CD14-positive monocyte (primary cell): ENCODE measurements around the gene MT1G. TPM values are rescaled to one million over a fixed set of nuclear protein-coding genes. Genes with fewer than 3 reads are reported as not detected.
A peak's percentile ranks its signal among the peaks of the same experiment; 100 is the strongest.
"Not testable (repeated sequence)": the region's sequence is repeated elsewhere in the genome, so short reads cannot be mapped to it uniquely, and the experiment has no call there.

Experiments
- DNase-seq, 3 donors: peaks; one replicate each; pipeline ENCODE4 v3.0.0-alpha.2; 2011 to 2022
- H2AFZ ChIP-seq: 2 replicates; pipeline ENCODE4 v1.6.0; 2012; ENCODE audit warnings: mild to moderate bottlenecking, low read depth, low read length, inconsistent platforms; ENCODE audit not compliant: insufficient read depth, poor library complexity, severe bottlenecking
- H3K27ac ChIP-seq, 2 donors: 1 replicate in 1 of 2; 2 replicates in 1 of 2; pipeline ENCODE4 v1.5.1; 2012 to 2013; ENCODE audit warnings: low read length in 2 of 2, control low read depth in 1 of 2, inconsistent platforms in 1 of 2, low read depth in 1 of 2, mild to moderate bottlenecking in 1 of 2
- H3K27me3 ChIP-seq, 2 donors: one replicate each; pipeline versions ENCODE4 v1.6.0 to v1.6.1; 2011 to 2013; ENCODE audit warnings: low read length in 2 of 2; ENCODE audit not compliant: control insufficient read depth in 2 of 2, insufficient read depth in 2 of 2
- H3K36me3 ChIP-seq, 2 donors: replicated peaks in 1 of 2; 1 replicate in 1 of 2; 2 replicates in 1 of 2; pipeline versions ENCODE4 v1.5.1 to v1.6.1; 2012 to 2013; ENCODE audit warnings: low read length in 2 of 2, control low read depth in 1 of 2, inconsistent platforms in 1 of 2, mild to moderate bottlenecking in 1 of 2; ENCODE audit not compliant: insufficient read depth in 2 of 2, control insufficient read depth in 1 of 2
- H3K4me1 ChIP-seq, 2 donors: 1 replicate in 1 of 2; 2 replicates in 1 of 2; pipeline versions ENCODE4 v1.5.1 to v1.6.1; 2012 to 2013; ENCODE audit warnings: low read length in 2 of 2, control low read depth in 1 of 2, inconsistent platforms in 1 of 2, mild to moderate bottlenecking in 1 of 2, moderate library complexity in 1 of 2; ENCODE audit not compliant: insufficient read depth in 2 of 2, control insufficient read depth in 1 of 2
- H3K4me2 ChIP-seq: replicated peaks from 2 replicates; pipeline ENCODE3; 2012; ENCODE audit warnings: low read length, moderate library complexity, mild to moderate bottlenecking; ENCODE audit not compliant: poor library complexity, severe bottlenecking; ENCODE audit errors: extremely low read depth
- H3K4me3 ChIP-seq, 3 experiments: fragments of 200-600 bp in 1 of 3; sonication (generic) in 1 of 3; replicated peaks in 1 of 3; 1 replicate in 2 of 3; 2 replicates in 1 of 3; pipeline ENCODE4 v1.5.1; 2011 to 2013; ENCODE audit warnings: low read length in 3 of 3, mild to moderate bottlenecking in 3 of 3, control low read depth in 2 of 3, low read depth in 2 of 3, inconsistent platforms in 1 of 3, moderate library complexity in 1 of 3
- H3K79me2 ChIP-seq: 2 replicates; pipeline ENCODE4 v1.6.0; 2012; ENCODE audit warnings: mild to moderate bottlenecking, control low read depth, inconsistent platforms, low read length, moderate library complexity; ENCODE audit not compliant: insufficient read depth
- H3K9ac ChIP-seq: 2 replicates; pipeline ENCODE4 v1.6.0; 2017; ENCODE audit warnings: low read length, mild to moderate bottlenecking; ENCODE audit not compliant: insufficient read depth, poor library complexity, severe bottlenecking
- H3K9me3 ChIP-seq, 2 donors: replicated peaks in 1 of 2; 1 replicate in 1 of 2; 2 replicates in 1 of 2; pipeline versions ENCODE4 v1.5.1 to v1.6.1; 2012 to 2013; ENCODE audit warnings: low read length in 2 of 2, control low read depth in 1 of 2; ENCODE audit not compliant: control insufficient read depth in 1 of 2, insufficient read depth in 1 of 2
- H4K20me1 ChIP-seq: 2 replicates; pipeline ENCODE4 v1.6.0; 2012; ENCODE audit warnings: mild to moderate bottlenecking, low read length, control low read depth, moderate library complexity; ENCODE audit not compliant: insufficient read depth
- H3K27ac Mint-ChIP-seq, 7 donors: one replicate each; pipeline ENCODE4 v1.8.0; 2020; ENCODE audit warnings: mild to moderate bottlenecking in 7 of 7, mixed read lengths in 7 of 7, moderate library complexity in 6 of 7, inconsistent platforms in 2 of 7
- H3K27me3 Mint-ChIP-seq, 3 donors: one replicate each; pipeline ENCODE4 v1.8.0; 2021 to 2022; ENCODE audit warnings: low read depth in 3 of 3, mild to moderate bottlenecking in 3 of 3, mixed read lengths in 3 of 3, moderate library complexity in 3 of 3, inconsistent platforms in 1 of 3
- H3K36me3 Mint-ChIP-seq, 2 donors: one replicate each; pipeline ENCODE4 v1.8.0; 2020; ENCODE audit warnings: mixed read lengths in 2 of 2, inconsistent platforms in 1 of 2, mild to moderate bottlenecking in 1 of 2
- H3K4me1 Mint-ChIP-seq: one replicate; pipeline ENCODE4 v1.8.0; 2020; ENCODE audit warnings: mild to moderate bottlenecking, mixed read lengths
- H3K4me3 Mint-ChIP-seq, 2 donors: one replicate each; pipeline ENCODE4 v1.8.0; 2020; ENCODE audit warnings: mild to moderate bottlenecking in 2 of 2, mixed read lengths in 2 of 2, moderate library complexity in 1 of 2
- H3K9me3 Mint-ChIP-seq, 7 donors: one replicate each; pipeline ENCODE4 v1.8.0; 2020 to 2022; ENCODE audit warnings: mixed read lengths in 7 of 7, mild to moderate bottlenecking in 6 of 7, moderate library complexity in 6 of 7, inconsistent platforms in 2 of 7
- WGBS: methylation state at CpG from one replicate; pipeline ENCODE4 v1.1.5; 2013; ENCODE audit warnings: missing lambda C conversion rate; ENCODE audit not compliant: insufficient coverage; 5-methylcytosine and 5-hydroxymethylcytosine counted together
- intact Hi-C, 2 donors: fragments of 100-400 bp; cut with micrococcal nuclease; formaldehyde crosslinking; loops; one replicate each; pipeline versions ENCODE4 v1.15.0 to v1.15.1; 2023
- polyA plus RNA-seq, 3 donors: library from polyadenylated mRNA; depleted of rRNA in 1 of 3; unstranded in 2 of 3; stranded (reverse) in 1 of 3; fragments of 300-500 nt in 2 of 3; fragments of >200 nt in 1 of 3; fragmentation: Illumina TruSeq in 2 of 3; gene quantifications; 1 replicate in 2 of 3; 2 replicates in 1 of 3; pipeline ENCODE4 v1.2.3, GENCODE V29; 2012 to 2021
- TF ChIP-seq, protein P1 (sequence below): fragments of 200-600 bp; IDR thresholded peaks from one replicate; pipeline ENCODE4 v1.8.0; 2022; ENCODE audit warnings: antibody characterized with exemption, mild to moderate bottlenecking

Gene MT1G
- polyA plus RNA-seq, 3 donors: 1.1 to 1.4 TPM; not detected in 1

DNA sequence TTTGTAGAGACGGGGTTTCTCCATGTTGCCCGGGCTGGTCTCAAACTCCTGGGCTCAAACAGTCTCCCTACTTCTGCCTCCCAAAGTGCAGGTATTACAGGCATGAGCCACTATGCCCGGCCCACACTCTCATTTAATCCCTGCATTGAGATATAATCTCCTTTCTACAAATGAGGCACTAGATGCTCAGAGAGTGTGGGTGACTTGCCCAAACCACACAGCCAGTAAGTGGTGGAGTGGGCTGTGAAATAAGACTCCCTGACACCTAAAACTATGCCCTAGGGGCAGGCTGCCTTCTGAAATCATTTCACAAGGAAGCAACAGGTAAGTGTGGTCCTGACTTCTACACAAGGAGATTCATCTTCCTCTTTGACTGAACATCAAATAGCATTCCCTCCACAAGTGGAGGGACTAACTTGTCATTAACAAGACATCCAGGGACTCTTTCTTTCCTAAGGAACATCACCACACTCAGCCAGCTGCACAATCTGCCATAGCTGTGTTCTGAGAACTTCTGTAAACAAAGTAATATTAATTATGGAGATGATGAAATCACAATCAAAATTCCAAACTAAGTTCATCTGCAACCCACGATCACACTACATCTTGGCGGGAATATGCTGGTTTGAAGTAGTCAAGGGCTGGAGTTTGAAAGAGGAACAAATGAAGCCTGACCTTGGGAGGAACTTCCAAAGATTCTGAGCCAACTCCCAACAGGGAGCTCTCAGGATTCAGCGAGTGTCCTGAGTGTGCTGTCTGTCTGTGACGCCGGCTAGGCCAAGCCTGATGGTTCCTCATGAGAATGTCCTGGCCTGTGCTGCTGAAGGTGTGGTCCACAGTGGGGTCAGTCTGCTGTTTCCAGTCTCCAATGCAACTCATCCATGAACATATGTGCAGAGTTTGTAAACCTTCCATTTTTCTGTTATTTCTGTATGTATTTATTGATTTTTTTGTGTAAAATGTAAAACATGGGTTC is 2.3 kb downstream of the MT1G start:
- H3K9ac ChIP-seq, H3K79me2 ChIP-seq, H3K27ac ChIP-seq, H3K4me3 ChIP-seq, H4K20me1 ChIP-seq, DNase-seq, H3K27ac Mint-ChIP-seq, intact Hi-C loops, H2AFZ ChIP-seq, H3K4me2 ChIP-seq, H3K36me3 ChIP-seq: not testable (repeated sequence)
- Mint-ChIP-seq H3K4me1 (peaks cover 29% of the 10 kb centered on the region), H3K36me3 (peaks cover 11% of the 10 kb centered on the region in 2 donors), H3K9me3 (peaks cover 0 to 17% (median 6%) of the 10 kb centered on the region in 7 donors), H3K27me3 (peaks cover 90 to 96% (median 92%) of the 10 kb centered on the region in 3 donors), H3K4me3 (peak overlapping the region in 1 of 2 donors; percentile 73)
- Histone ChIP-seq H3K9me3 (peaks cover 0 to 34% of the 10 kb centered on the region in 2 donors), H3K4me1 (peaks cover 11 to 20% of the 10 kb centered on the region in 2 donors), H3K27me3 (peaks cover 74 to 96% of the 10 kb centered on the region in 2 donors)
- 72% methylated on average over 4 of the region's 8 CpGs for WGBS

DNA sequence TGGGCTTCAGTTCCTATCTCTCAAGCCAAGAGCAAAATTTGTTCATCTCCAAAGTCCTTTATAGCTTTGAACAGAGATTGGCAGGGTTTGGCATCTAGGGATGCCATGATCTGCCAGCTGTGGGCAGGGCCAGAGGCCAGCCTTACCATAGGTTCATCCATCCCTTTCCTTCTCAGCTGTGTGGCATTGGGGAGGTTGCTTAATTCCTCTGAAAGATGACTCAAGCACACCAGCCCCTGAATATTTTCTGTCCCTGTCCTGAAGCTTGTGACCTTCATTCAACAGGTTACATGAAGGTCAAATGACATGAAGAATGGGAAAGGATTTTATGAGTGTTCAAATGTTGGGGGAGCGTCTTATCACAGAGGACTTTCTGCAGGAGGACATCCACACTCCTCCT is 3.4 kb downstream of the MT1G start:
- no peak overlapping the region for H3K4me3 ChIP-seq
- peaks cover 0 to 29% of the 10 kb centered on the region in 2 donors for H3K9me3 ChIP-seq
- no peaks in the 10 kb centered on the region for H4K20me1 ChIP-seq
- H3K4me2 ChIP-seq: no peak overlapping the region
- Mint-ChIP-seq H3K36me3 (peaks cover 18 to 20% of the 10 kb centered on the region in 2 donors), H3K4me3 (peak overlapping the region in 1 of 2 donors; percentile 71), H3K4me1 (peaks cover 22% of the 10 kb centered on the region), H3K9me3 (peaks cover 0 to 11% (median 4%) of the 10 kb centered on the region in 7 donors), H3K27ac (peak overlapping the region in 1 of 7 donors; percentile 11), H3K27me3 (peaks cover 85 to 89% (median 85%) of the 10 kb centered on the region in 3 donors)
- H3K27me3 ChIP-seq: peaks cover 67 to 91% of the 10 kb centered on the region in 2 donors
- peaks cover 5 to 13% of the 10 kb centered on the region in 2 donors for H3K4me1 ChIP-seq
- H2AFZ ChIP-seq: no peak overlapping the region
- no peak overlapping the region for H3K27ac ChIP-seq
- no peak overlapping the region for H3K9ac ChIP-seq
- intact Hi-C loops: no loop called here
- no peaks in the 10 kb centered on the region for H3K79me2 ChIP-seq
- no peaks in the 10 kb centered on the region for H3K36me3 ChIP-seq
- DNase-seq: no peak
- TF ChIP-seq, protein P1, sequence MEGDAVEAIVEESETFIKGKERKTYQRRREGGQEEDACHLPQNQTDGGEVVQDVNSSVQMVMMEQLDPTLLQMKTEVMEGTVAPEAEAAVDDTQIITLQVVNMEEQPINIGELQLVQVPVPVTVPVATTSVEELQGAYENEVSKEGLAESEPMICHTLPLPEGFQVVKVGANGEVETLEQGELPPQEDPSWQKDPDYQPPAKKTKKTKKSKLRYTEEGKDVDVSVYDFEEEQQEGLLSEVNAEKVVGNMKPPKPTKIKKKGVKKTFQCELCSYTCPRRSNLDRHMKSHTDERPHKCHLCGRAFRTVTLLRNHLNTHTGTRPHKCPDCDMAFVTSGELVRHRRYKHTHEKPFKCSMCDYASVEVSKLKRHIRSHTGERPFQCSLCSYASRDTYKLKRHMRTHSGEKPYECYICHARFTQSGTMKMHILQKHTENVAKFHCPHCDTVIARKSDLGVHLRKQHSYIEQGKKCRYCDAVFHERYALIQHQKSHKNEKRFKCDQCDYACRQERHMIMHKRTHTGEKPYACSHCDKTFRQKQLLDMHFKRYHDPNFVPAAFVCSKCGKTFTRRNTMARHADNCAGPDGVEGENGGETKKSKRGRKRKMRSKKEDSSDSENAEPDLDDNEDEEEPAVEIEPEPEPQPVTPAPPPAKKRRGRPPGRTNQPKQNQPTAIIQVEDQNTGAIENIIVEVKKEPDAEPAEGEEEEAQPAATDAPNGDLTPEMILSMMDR: no peak
- WGBS: no CpG with 5 or more reads among the region's 1 CpG
